ENCODE data around the gene COG1.

GRCh38 chr17:73166731-73167581 is 25.9 kb upstream of the COG1 start:
- no peak for TF ChIP-seq CTCF (conservative IDR thresholded peaks at IDR 0.05; ENCODE audit: low read length)
- no peak; the same call in 1 of the 2 replicates for TF ChIP-seq EZH2phosphoT487 (IDR thresholded peaks at IDR 0.05; ENCODE audit: borderline replicate concordance, low read depth, low read length)
